GM12892 (cell line): ENCODE measurements around the gene ZNF710.
"Not testable (repeated sequence)": the region's sequence is repeated elsewhere in the genome, so short reads cannot be mapped to it uniquely, and the experiment has no call there.

Source experiments
- DNase-seq: peaks from one replicate; pipeline ENCODE4 v3.0.0; 2011; ENCODE audit not compliant: insufficient read length
- FAIRE-seq: peaks from 2 replicates; lab custom pipeline; 2011; peaks lifted over from hg19 to GRCh38; lab: Jason Lieb, UNC
- POLR2A ChIP-seq: IDR thresholded peaks from 2 replicates; pipeline ENCODE4 v1.6.1; 2011; ENCODE audit warnings: low read depth, low read length, control low read depth
- POLR2AphosphoS5 ChIP-seq: IDR thresholded peaks from 2 replicates; pipeline ENCODE4 v1.6.1; 2011; ENCODE audit warnings: low read depth, low read length, control low read depth
- TAF1 ChIP-seq: IDR thresholded peaks from 2 replicates; pipeline ENCODE4 v1.6.1; 2011; ENCODE audit warnings: low read depth, mild to moderate bottlenecking, control low read depth, low read length, borderline replicate concordance

Gene ZNF710

GRCh38 chr15:90060797-90061196 is 59.7 kb downstream of the ZNF710 start:
- TF ChIP-seq POLR2AphosphoS5 (no peak), POLR2A (no peak), TAF1 (no peak)
- DNase-seq (no peak), FAIRE-seq (no peak)

DNA sequence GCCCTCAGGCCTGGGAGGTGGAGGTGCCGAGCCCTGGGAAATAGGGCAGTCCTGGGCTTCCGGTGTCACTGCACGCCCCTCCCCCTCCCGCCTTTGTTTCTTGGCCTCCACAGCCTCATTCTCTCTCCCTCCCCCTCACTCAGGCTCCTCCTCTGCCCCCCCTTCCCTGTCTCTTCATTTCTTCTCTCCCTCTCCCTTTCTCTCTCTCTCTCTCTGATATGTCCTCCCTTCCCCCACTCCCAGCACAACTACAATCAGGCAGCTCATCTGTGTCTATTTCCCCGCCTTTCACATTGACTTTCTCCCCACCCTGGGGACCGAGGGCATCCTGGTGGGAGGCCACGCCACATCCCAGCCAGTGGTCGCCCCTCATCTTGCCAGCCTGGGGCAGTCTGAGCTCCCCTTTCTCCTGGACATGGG is 60.9 kb downstream of the ZNF710 start:
- DNase-seq (no peak), FAIRE-seq (no peak)
- TF ChIP-seq POLR2A: no peak
- TF ChIP-seq POLR2AphosphoS5: no peak
- TF ChIP-seq TAF1: no peak

DNA sequence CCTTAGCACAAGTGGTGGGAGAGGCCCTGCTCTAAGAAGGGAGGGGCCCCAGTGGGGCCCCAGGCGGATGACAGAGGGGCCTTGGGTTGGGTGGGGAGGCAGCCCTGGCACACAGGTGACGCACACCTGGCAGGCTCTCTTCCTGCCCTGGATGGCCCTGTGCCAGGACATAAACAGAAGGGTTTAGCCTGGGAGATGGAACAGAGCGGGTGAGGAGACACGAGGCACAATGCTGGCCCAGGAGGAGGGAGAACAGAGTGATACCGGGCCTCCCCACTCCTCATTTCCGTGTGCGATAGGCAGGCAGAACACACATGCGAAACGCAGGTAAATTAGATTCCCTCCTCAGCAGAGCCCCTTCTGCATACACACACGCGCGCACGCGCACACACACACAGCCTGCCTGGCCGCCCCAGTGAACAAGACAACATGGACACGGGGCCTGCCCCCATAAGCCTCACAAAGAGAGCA is 61.4 kb downstream of the ZNF710 start:
- FAIRE-seq (no peak), DNase-seq (no peak)
- TF ChIP-seq POLR2A (no peak), TAF1 (no peak), POLR2AphosphoS5 (no peak)

DNA sequence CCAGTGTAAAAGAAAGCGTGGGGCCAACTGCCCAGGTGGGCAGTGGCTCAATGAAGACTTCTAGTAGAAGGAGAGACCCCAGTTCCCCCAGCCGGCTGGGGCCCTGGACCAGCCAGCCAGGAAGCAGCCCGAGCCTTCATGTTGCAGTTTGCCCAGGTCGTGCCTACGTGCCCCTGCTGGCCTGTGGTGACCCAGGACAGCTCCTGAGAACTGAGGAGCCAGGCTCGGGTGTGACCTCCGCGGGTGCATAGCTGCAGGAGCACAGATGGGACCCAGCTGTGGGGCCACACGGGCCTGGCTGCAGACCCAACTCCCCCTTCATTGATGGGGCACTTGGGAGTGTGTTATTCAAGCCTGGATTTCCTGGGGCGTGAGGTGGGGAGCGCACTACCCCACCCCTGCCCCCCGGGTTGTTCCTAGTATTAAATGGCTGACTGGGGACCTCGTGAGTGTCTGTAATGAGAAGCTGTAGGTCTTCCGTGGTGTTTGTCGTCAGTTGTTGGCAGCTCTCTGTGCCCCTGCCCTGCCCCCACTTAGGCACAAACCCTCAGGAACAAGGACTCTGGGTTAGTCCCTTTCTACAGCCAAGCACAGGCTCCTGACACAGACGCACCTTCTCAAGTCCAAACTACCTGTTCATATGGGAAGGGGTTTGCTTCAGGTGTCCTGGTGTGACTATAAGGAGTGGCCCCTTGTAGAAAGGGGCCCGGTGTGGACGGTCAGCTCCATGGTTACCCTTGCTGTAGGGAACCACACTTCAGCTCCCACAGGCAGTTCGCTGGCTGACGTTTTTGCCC is 62.0 kb downstream of the ZNF710 start:
- FAIRE-seq: no peak
- DNase-seq: no peak
- no peak for TF ChIP-seq POLR2A
- no peak for TF ChIP-seq POLR2AphosphoS5
- TF ChIP-seq TAF1: no peak

- DNase-seq: no peak
- no peak for TF ChIP-seq POLR2A
- TF ChIP-seq TAF1: no peak
- TF ChIP-seq POLR2AphosphoS5: no peak
- peak; percentile 48 for FAIRE-seq
These were observed 62.7 kb downstream of the ZNF710 start for GRCh38 chr15:90063770-90064247.

GRCh38 chr15:90064911-90065681 is 64.0 kb downstream of the ZNF710 start:
- no peak for TF ChIP-seq POLR2AphosphoS5
- TF ChIP-seq POLR2A: no peak
- no peak for TF ChIP-seq TAF1
- FAIRE-seq: no peak
- no peak for DNase-seq

- FAIRE-seq (no peak), DNase-seq (no peak)
These were observed 64.5 kb downstream of the ZNF710 start for GRCh38 chr15:90065682-90066049.

DNA sequence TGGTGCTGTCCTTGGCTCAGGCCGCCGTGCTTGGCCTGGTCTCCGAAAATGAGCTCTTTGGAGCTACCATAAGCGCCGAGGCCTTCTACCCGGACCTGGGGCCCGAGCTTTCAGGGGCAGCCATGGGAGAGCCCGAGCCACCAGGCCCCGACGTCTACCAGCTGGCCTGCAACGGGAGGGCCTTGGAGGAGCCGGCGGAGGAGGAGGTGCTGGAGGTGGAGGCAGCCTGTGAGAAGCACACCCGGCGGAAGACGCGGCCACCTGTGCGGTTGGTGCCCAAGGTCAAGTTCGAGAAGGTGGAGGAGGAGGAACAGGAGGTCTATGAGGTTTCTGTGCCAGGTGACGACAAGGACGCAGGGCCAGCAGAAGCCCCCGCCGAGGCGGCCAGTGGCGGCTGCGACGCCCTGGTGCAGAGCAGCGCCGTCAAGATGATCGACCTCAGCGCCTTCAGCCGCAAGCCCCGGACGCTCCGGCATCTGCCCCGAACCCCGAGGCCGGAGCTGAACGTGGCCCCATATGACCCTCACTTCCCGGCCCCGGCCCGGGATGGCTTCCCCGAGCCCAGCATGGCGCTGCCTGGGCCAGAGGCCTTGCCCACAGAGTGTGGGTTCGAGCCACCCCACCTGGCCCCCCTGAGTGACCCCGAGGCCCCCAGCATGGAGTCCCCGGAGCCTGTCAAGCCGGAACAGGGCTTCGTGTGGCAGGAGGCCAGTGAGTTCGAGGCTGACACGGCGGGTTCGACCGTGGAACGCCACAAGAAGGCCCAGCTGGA is 66.2 kb downstream of the ZNF710 start:
- no peak for FAIRE-seq
- TF ChIP-seq POLR2A (no peak), TAF1 (no peak), POLR2AphosphoS5 (no peak)
- DNase-seq: no peak

More at GRCh38 chr15:90065682-90066049, 64.5 kb downstream of the ZNF710 start:
- TF ChIP-seq TAF1 (no peak), POLR2A (no peak), POLR2AphosphoS5 (no peak)

DNA sequence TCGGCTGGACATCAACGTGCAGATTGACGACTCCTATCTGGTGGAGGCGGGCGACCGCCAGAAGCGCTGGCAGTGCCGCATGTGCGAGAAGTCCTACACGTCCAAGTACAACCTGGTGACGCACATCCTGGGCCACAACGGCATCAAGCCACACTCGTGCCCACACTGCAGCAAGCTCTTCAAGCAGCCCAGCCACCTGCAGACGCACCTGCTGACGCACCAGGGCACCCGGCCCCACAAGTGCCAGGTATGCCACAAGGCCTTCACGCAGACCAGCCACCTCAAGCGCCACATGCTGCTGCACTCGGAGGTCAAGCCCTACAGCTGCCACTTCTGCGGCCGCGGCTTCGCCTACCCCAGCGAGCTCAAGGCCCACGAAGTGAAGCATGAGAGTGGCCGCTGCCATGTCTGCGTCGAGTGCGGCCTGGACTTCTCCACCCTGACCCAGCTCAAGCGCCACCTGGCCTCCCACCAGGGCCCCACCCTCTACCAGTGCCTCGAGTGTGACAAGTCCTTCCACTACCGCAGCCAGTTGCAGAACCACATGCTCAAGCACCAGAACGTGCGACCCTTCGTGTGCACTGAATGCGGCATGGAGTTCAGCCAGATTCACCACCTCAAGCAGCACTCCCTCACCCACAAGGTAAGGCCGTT is 67.0 kb downstream of the ZNF710 start:
- no peak for FAIRE-seq
- DNase-seq: no peak
- TF ChIP-seq TAF1 (no peak), POLR2AphosphoS5 (no peak), POLR2A (no peak)

DNA sequence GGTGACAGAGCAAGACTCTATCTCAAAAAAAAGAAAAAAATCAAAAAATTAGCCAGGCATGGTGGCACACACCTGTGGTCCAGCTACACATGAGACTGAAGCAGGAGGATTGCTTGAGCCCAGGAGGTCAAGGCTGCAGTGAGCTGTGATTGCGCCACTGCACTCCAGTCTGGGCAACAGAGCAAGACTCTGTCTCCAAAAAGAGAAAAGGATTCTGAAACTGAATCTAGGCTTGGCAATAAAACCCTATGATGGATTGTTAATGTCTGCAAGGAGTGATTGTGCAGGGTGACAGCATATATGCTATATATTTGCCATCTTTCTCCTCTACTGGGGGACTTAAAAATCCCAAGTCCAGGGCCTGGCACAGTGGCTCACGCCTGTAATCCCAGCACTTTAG is 69.5 kb downstream of the ZNF710 start:
- FAIRE-seq, DNase-seq: not testable (repeated sequence)
